ENCODE measurements around the gene CCNL2. TPM values are rescaled to one million over a fixed set of nuclear protein-coding genes. Genes with fewer than 3 reads are reported as not detected.

The CCNL2 gene
- total and polyA plus RNA-seq, 2 experiments from 2014 or later: 115 to 146 TPM

GRCh38 chr1:1390675-1391074 is 8.5 kb downstream of the CCNL2 start:
- H3K4me3 Mint-ChIP-seq: no peak overlapping the region
- peaks cover 24% of the 10 kb centered on the region for H4K20me1 ChIP-seq (replicated peaks; ENCODE audit: insufficient read depth)
- DNase-seq (ENCODE audit: low spot score) (no peak), ATAC-seq (no peak)
- no peaks in the 10 kb centered on the region for H3K9me3 Mint-ChIP-seq
- H3K4me3 ChIP-seq: no peak overlapping the region
- H3K9me2 ChIP-seq (ENCODE audit: insufficient read depth): no peaks in the 10 kb centered on the region
- H3K36me3 Mint-ChIP-seq (ENCODE audit: low read depth): peaks cover 99% of the 10 kb centered on the region
- no peak overlapping the region for H3K27ac ChIP-seq (ENCODE audit: low read depth)
- H3K4me2 ChIP-seq: no peak overlapping the region
- TF ChIP-seq STAT1 (IDR thresholded peaks at IDR 0.05; ENCODE audit: unreplicated experiment): no peak
- TF ChIP-seq ZNF114 (CRISPR knock-in tag; IDR thresholded peaks at IDR 0.05): no peak
- no peak for TF ChIP-seq CREB1 (CRISPR knock-in tag; IDR thresholded peaks at IDR 0.05; ENCODE audit: low read depth)
- TF ChIP-seq REST (IDR thresholded peaks at IDR 0.05; ENCODE audit: unreplicated experiment): no peak
- no peak for TF ChIP-seq ETS1 (IDR thresholded peaks at IDR 0.05)
- no peak for TF ChIP-seq NANOG (IDR thresholded peaks at IDR 0.05; ENCODE audit: borderline replicate concordance)
- no peak for TF ChIP-seq ZNF462 (CRISPR knock-in tag; IDR thresholded peaks at IDR 0.05)
- no peak for TF ChIP-seq POLR2AphosphoS5 (IDR thresholded peaks at IDR 0.05; ENCODE audit: low read depth)
- TF ChIP-seq EZH2 (IDR thresholded peaks at IDR 0.05; ENCODE audit: low read depth, unreplicated experiment): no peak
- no peak for TF ChIP-seq ZNF331 (CRISPR knock-in tag; IDR thresholded peaks at IDR 0.05; ENCODE audit: low read depth)
- TF ChIP-seq EZH2phosphoT487 (IDR thresholded peaks at IDR 0.05; ENCODE audit: unreplicated experiment): no peak
- no peak for TF ChIP-seq CTCF (conservative IDR thresholded peaks at IDR 0.05; ENCODE audit: low read depth in 2 of 2)
- no peak for TF ChIP-seq JUNB (IDR thresholded peaks at IDR 0.05; ENCODE audit: unreplicated experiment)
- H3K27me3 Mint-ChIP-seq (ENCODE audit: insufficient read depth, low read depth, poor library complexity): peaks cover 4% of the 10 kb centered on the region
- no peaks in the 10 kb centered on the region for H3K4me1 ChIP-seq (ENCODE audit: insufficient read depth)
- no peaks in the 10 kb centered on the region for H3K27me3 ChIP-seq (ENCODE audit: insufficient read depth)
- H3F3A ChIP-seq (replicated peaks; ENCODE audit: low read depth): peaks cover 47% of the 10 kb centered on the region
- no peaks in the 10 kb centered on the region for H3K4me1 Mint-ChIP-seq
- peaks cover 33% of the 10 kb centered on the region for H3K79me2 ChIP-seq (replicated peaks; ENCODE audit: insufficient read depth)
- no peak overlapping the region for H3K27ac Mint-ChIP-seq
- H3K36me3 ChIP-seq (ENCODE audit: insufficient read depth): peaks cover 88% of the 10 kb centered on the region
- no peak overlapping the region for H2AFZ ChIP-seq
